ENCODE measurements around the gene KLRB1.

GRCh38 chr12:9607716-9608115, at the start of gene KLRB1:
- no peak for TF ChIP-seq CTCF (IDR thresholded peaks at IDR 0.05; ENCODE audit: low read depth, low read length)
- no peak for TF ChIP-seq MAX (IDR thresholded peaks at IDR 0.05; ENCODE audit: low read depth, low read length)

Data from NB4 (cell line).